OCI-LY7 (cell line): ENCODE data around the gene CCDC43. TPM values are rescaled to one million over a fixed set of nuclear protein-coding genes. Genes with fewer than 3 reads are reported as not detected.

Source experiments
- BruUV-seq: library from RNA; stranded (reverse); fragments of 400-500 nt; replicated peaks from 2 replicates; lab custom pipeline; 2021; lab: Mats Ljungman, UMichigan
- CTCF ChIA-PET: fragments of 300-600 bp; sonication (Branson Sonifier 250); formaldehyde crosslinking; loops from one replicate; lab custom pipeline; 2022; ENCODE audit warnings: antibody characterized with exemption; ENCODE audit not compliant: unreplicated experiment; lab: Charles Lee
- POLR2A ChIA-PET: fragments of 300-600 bp; sonication (Branson Sonifier 250); formaldehyde crosslinking; loops from one replicate; lab custom pipeline; 2022; ENCODE audit warnings: antibody characterized with exemption; lab: Charles Lee
- DNase-seq: peaks from one replicate; pipeline ENCODE4 v3.0.0-alpha.2; 2015; ENCODE audit warnings: low spot score
- H2AFZ ChIP-seq: fragments of 200-600 bp; sonication (generic), shearing (Covaris generic); 2 replicates; pipeline ENCODE4 v1.6.1; 2014; ENCODE audit warnings: mild to moderate bottlenecking, antibody characterized with exemption, low read length, moderate library complexity
- H3K27ac ChIP-seq: fragments of 200-600 bp; sonication (generic); 2 replicates; pipeline ENCODE4 v1.5.1; 2014; ENCODE audit warnings: mixed run types, low read depth, mild to moderate bottlenecking, moderate library complexity, low read length, inconsistent platforms; ENCODE audit not compliant: poor library complexity, severe bottlenecking
- H3K36me3 ChIP-seq: fragments of 200-600 bp; sonication (generic); 2 replicates; pipeline ENCODE4 v1.6.1; 2014; ENCODE audit warnings: mild to moderate bottlenecking, antibody characterized with exemption, low read length, moderate library complexity, mixed read lengths; ENCODE audit not compliant: insufficient read depth
- H3K4me1 ChIP-seq: fragments of 200-600 bp; sonication (generic); 2 replicates; pipeline ENCODE4 v1.5.1; 2014; ENCODE audit warnings: mild to moderate bottlenecking, low read length; ENCODE audit not compliant: insufficient read depth, poor library complexity, severe bottlenecking
- H3K4me2 ChIP-seq: fragments of 200-600 bp; sonication (generic); 2 replicates; pipeline ENCODE4 v1.6.1; 2014; ENCODE audit warnings: mild to moderate bottlenecking, low read length
- H3K4me3 ChIP-seq: fragments of 200-600 bp; sonication (generic); 2 replicates; pipeline ENCODE4 v1.5.1; 2014; ENCODE audit warnings: mild to moderate bottlenecking, low read depth, low read length; ENCODE audit not compliant: poor library complexity, severe bottlenecking
- H3K79me2 ChIP-seq: fragments of 200-600 bp; sonication (generic); 2 replicates; pipeline ENCODE4 v1.6.1; 2016; ENCODE audit warnings: low read depth, mild to moderate bottlenecking, low read length, moderate library complexity, mixed read lengths; ENCODE audit not compliant: insufficient read depth
- H3K9me2 ChIP-seq: fragments of 200-600 bp; sonication (generic); 2 replicates; pipeline ENCODE4 v1.6.1; 2016; ENCODE audit warnings: mild to moderate bottlenecking, low read length, mixed read lengths; ENCODE audit not compliant: insufficient read depth
- H3K9me3 ChIP-seq: fragments of 200-600 bp; sonication (generic); 2 replicates; pipeline ENCODE4 v1.6.1; 2014; ENCODE audit warnings: mild to moderate bottlenecking, mixed run types, low read length, mixed read lengths
- H4K20me1 ChIP-seq: fragments of 200-600 bp; sonication (generic); 2 replicates; pipeline ENCODE4 v1.6.1; 2014; ENCODE audit warnings: mild to moderate bottlenecking, antibody characterized with exemption, low read length, moderate library complexity, mixed read lengths; ENCODE audit not compliant: insufficient read depth
- CTCF ChIP-seq: fragments of 200-600 bp; sonication (generic); conservative IDR thresholded peaks from 2 replicates; pipeline ENCODE4 v1.5.1; 2014; ENCODE audit warnings: mild to moderate bottlenecking, antibody characterized with exemption, low read length, moderate library complexity, mixed read lengths
- EZH2phosphoT487 ChIP-seq: fragments of 200-600 bp; sonication (generic); IDR thresholded peaks from 2 replicates; pipeline ENCODE4 v1.6.1; 2018; ENCODE audit warnings: low read depth, borderline replicate concordance, mild to moderate bottlenecking, mixed run types, antibody characterized with exemption, low read length, moderate library complexity, mixed read lengths
- intact Hi-C: fragments of 100-400 bp; cut with micrococcal nuclease; formaldehyde crosslinking; loops from one replicate; pipeline ENCODE4 v1.10.0; 2022; ENCODE audit not compliant: unreplicated experiment
- total RNA-seq, 2 experiments: library from RNA; depleted of rRNA in 1 of 2; stranded (reverse); fragments of >200 nt in 1 of 2; shearing (Covaris generic) in 1 of 2; gene quantifications; 2 replicates each; pipeline ENCODE4 v1.2.3, GENCODE V29; 2014 to 2022

CCDC43 gene
- total RNA-seq, 2 experiments from 2014 or later = 33.2 to 35.6 TPM

GRCh38 chr17:44645341-44645740 is 44.2 kb downstream of the CCDC43 start:
- H4K20me1 ChIP-seq = no peaks in the 10 kb centered on the region
- intact Hi-C loops = no loop called here
- no peaks in the 10 kb centered on the region for H3K9me3 ChIP-seq
- no peak for DNase-seq
- BruUV-seq = no TSS peak
- H3K4me1 ChIP-seq = no peaks in the 10 kb centered on the region
- no peak overlapping the region for H3K4me2 ChIP-seq
- H3K36me3 ChIP-seq = no peaks in the 10 kb centered on the region
- no peak overlapping the region for H3K27ac ChIP-seq
- no peak overlapping the region for H3K4me3 ChIP-seq
- TF ChIP-seq CTCF (no peak), EZH2phosphoT487 (no peak)
- no peaks in the 10 kb centered on the region for H3K79me2 ChIP-seq
- H3K9me2 ChIP-seq = no peaks in the 10 kb centered on the region
- ChIA-PET POLR2A (interaction anchor here (0.8 kb wide), 1 partner anchor 8 kb away, joined by 4 read pairs; no protein-coding TSS in a partner anchor), CTCF (no interaction called here)
- no peak overlapping the region for H2AFZ ChIP-seq

GRCh38 chr17:44642834-44643233 is 46.7 kb downstream of the CCDC43 start:
- no peaks in the 10 kb centered on the region for H3K79me2 ChIP-seq
- intact Hi-C loops = no loop called here
- BruUV-seq = no TSS peak
- H3K4me3 ChIP-seq = no peak overlapping the region
- H3K4me2 ChIP-seq = no peak overlapping the region
- ChIA-PET CTCF (no interaction called here), POLR2A (no interaction called here)
- H3K4me1 ChIP-seq = no peaks in the 10 kb centered on the region
- H3K36me3 ChIP-seq = no peaks in the 10 kb centered on the region
- H4K20me1 ChIP-seq = no peaks in the 10 kb centered on the region
- TF ChIP-seq CTCF (no peak), EZH2phosphoT487 (no peak)
- no peak overlapping the region for H2AFZ ChIP-seq
- H3K9me3 ChIP-seq = no peaks in the 10 kb centered on the region
- H3K27ac ChIP-seq = no peak overlapping the region
- DNase-seq = no peak
- no peaks in the 10 kb centered on the region for H3K9me2 ChIP-seq

- intact Hi-C loops = no loop called here
- POLR2A ChIA-PET = interaction anchor here (0.7 to 1.5 kb wide), 2 partner anchors 9 to 420 kb away, joined by 3 to 4 read pairs; no protein-coding TSS in a partner anchor
Observed at GRCh38 chr17:44637066-44637465, 52.5 kb downstream of the CCDC43 start.

More at GRCh38 chr17:44637066-44637465, 52.5 kb downstream of the CCDC43 start:
- DNase-seq = no peak
- TF ChIP-seq CTCF (no peak), EZH2phosphoT487 (no peak)
- no peaks in the 10 kb centered on the region for H3K4me1 ChIP-seq
- H2AFZ ChIP-seq = no peak overlapping the region
- H3K9me2 ChIP-seq = no peaks in the 10 kb centered on the region
- no peak overlapping the region for H3K27ac ChIP-seq
- no peaks in the 10 kb centered on the region for H3K36me3 ChIP-seq
- H3K79me2 ChIP-seq = no peaks in the 10 kb centered on the region
- no TSS peak for BruUV-seq
- no peaks in the 10 kb centered on the region for H4K20me1 ChIP-seq
- no peaks in the 10 kb centered on the region for H3K9me3 ChIP-seq
- CTCF ChIA-PET = interaction anchor here (0.8 kb wide), 1 partner anchor 137 kb away, joined by 3 read pairs; no protein-coding TSS in a partner anchor
- H3K4me3 ChIP-seq = no peak overlapping the region
- no peak overlapping the region for H3K4me2 ChIP-seq
